Bronchial epithelial cell (primary cell): ENCODE measurements around the gene IGF2BP1. TPM values are rescaled to one million over a fixed set of nuclear protein-coding genes. Genes with fewer than 3 reads are reported as not detected.

Experiments
- DNase-seq: peaks from one replicate; pipeline ENCODE4 v3.0.0-alpha.2; 2010; ENCODE audit warnings: low read depth
- FAIRE-seq: peaks from 2 replicates; lab custom pipeline; 2011; peaks lifted over from hg19 to GRCh38; lab: Jason Lieb, UNC
- H3K27me3 ChIP-seq: 2 replicates; pipeline ENCODE4 v1.5.1; 2011; ENCODE audit warnings: low read length; ENCODE audit not compliant: control insufficient read depth, insufficient read depth
- H3K36me3 ChIP-seq: 2 replicates; pipeline ENCODE4 v1.5.1; 2011; ENCODE audit warnings: low read length; ENCODE audit not compliant: control insufficient read depth, insufficient read depth
- H3K4me3 ChIP-seq: 2 replicates; pipeline ENCODE4 v1.5.1; 2011; ENCODE audit warnings: mild to moderate bottlenecking, low read depth, low read length, control low read depth
- total RNA-seq: library from RNA; depleted of rRNA; stranded (reverse); fragments of >200 nt; gene quantifications from 2 replicates; pipeline ENCODE4 v1.2.1, GENCODE V29; 2014
- TF ChIP-seq, protein P1 (sequence below): IDR thresholded peaks from 2 replicates; pipeline ENCODE4 v1.5.1; 2011; ENCODE audit warnings: mild to moderate bottlenecking, moderate library complexity, low read length, control low read depth, inconsistent platforms; ENCODE audit not compliant: insufficient read depth, severe bottlenecking

The IGF2BP1 gene
- total RNA-seq, 1 donor from 2014 or later = not detected

- TF ChIP-seq, protein P1, sequence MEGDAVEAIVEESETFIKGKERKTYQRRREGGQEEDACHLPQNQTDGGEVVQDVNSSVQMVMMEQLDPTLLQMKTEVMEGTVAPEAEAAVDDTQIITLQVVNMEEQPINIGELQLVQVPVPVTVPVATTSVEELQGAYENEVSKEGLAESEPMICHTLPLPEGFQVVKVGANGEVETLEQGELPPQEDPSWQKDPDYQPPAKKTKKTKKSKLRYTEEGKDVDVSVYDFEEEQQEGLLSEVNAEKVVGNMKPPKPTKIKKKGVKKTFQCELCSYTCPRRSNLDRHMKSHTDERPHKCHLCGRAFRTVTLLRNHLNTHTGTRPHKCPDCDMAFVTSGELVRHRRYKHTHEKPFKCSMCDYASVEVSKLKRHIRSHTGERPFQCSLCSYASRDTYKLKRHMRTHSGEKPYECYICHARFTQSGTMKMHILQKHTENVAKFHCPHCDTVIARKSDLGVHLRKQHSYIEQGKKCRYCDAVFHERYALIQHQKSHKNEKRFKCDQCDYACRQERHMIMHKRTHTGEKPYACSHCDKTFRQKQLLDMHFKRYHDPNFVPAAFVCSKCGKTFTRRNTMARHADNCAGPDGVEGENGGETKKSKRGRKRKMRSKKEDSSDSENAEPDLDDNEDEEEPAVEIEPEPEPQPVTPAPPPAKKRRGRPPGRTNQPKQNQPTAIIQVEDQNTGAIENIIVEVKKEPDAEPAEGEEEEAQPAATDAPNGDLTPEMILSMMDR = no peak
- Histone ChIP-seq H3K4me3 (no peak overlapping the region), H3K36me3 (no peaks in the 10 kb centered on the region), H3K27me3 (no peaks in the 10 kb centered on the region)
- FAIRE-seq (no peak), DNase-seq (no peak)
Observed at GRCh38 chr17:49028271-49028670, 31.1 kb downstream of the IGF2BP1 start.

- Histone ChIP-seq H3K27me3 (no peaks in the 10 kb centered on the region), H3K36me3 (no peaks in the 10 kb centered on the region), H3K4me3 (no peak overlapping the region)
- TF ChIP-seq, protein P1 = no peak
- DNase-seq (no peak), FAIRE-seq (no peak)
Observed at GRCh38 chr17:49029801-49030200, 32.6 kb downstream of the IGF2BP1 start.

GRCh38 chr17:49031965-49032928, 35.1 kb downstream of the IGF2BP1 start:
- no peak overlapping the region for H3K4me3 ChIP-seq
- H3K27me3 ChIP-seq = no peaks in the 10 kb centered on the region
- DNase-seq = peak; percentile 58
- TF ChIP-seq, protein P1 = peak; percentile 73
- FAIRE-seq = no peak
- H3K36me3 ChIP-seq = no peaks in the 10 kb centered on the region

DNA sequence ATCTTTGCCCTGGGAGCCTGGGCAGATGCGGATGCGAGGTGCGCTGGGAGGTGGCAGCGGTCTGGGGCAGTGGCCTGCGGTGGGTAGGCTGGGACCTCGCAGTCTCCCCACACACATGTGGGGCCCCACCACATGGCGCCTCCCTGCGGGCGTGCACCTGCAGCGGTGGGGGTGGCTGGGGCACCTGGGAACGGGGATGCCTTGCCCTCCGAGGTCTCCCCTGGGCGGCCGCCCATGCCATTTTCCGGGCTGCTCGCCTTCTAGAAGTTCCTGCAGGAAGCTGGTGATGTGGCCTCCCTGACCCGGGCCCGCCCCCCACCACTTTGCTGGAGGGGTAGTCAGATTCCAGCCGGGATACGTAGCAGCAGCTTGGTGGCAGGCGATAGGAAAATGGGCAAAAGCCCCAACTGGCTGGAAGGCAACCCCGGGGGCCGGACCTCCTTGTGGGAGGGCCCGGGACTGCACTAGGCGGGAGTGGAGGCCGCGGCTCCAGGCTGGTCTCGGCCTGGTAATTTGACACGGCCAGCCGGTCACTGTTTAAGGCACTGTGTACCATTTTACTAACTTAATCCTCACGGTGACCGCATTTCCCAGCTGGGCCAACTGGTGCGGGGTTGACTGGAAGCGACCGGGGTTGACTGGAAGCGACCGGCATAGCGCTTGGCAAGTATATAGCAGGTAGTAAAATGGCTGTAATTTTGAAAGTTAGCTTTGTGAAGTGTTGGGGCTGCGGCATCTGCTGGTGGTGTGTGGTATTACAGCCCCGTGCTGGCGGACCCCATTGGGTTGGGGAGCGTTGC, 38.5 kb downstream of the IGF2BP1 start:
- Histone ChIP-seq H3K27me3 (no peaks in the 10 kb centered on the region), H3K4me3 (no peak overlapping the region), H3K36me3 (no peaks in the 10 kb centered on the region)
- DNase-seq (no peak), FAIRE-seq (no peak)
- TF ChIP-seq, protein P1 = peak; percentile 72

DNA sequence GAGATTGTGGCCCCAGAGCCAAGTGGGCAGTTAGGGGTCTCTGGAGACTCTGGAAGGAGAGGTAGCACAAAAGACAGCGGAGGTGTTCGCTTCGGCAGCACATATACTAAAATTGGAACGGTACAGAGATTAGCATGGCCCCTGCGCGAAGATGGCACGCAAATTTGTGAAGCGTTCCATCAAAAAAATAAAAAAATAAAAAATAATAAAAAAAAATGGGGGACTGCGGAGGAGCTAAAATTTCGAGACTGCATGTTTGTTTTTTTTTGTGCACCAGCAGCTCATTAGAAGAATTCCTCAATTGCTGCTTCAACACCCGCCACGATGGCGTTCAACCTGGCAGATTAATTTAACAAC, 39.1 kb downstream of the IGF2BP1 start:
- FAIRE-seq (no peak), DNase-seq (no peak)
- Histone ChIP-seq H3K27me3 (no peaks in the 10 kb centered on the region), H3K4me3 (no peak overlapping the region), H3K36me3 (no peaks in the 10 kb centered on the region)
- TF ChIP-seq, protein P1 = no peak
